GM21367 (cell line): ENCODE results near the gene MSRB2.

Source experiments
- ATAC-seq: cut with Tn5 transposase; IDR thresholded peaks from one replicate; pipeline ENCODE4 v1.9.1; 2021; ENCODE audit not compliant: unreplicated experiment

MSRB2 gene

DNA sequence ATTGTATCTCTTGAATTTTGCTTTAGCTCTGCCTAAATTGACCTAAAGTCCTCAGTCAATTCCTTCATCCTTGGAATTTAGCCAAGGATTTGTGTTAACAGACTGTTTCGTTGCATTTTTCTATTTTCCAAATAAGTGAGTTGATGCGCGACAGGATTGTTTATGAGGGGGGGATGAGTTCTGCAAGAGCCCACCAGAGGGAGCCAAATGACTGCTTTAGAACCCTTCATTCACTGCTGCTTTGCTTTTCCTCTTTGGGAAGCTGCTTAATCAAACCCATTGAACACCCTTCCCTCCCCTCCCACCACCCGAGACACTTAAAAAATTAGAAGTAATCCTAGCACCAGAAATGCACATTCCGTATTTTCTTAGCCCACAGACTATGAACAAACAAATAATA lies 63.0 kb downstream of the MSRB2 start:
- ATAC-seq: peak; percentile 81

DNA sequence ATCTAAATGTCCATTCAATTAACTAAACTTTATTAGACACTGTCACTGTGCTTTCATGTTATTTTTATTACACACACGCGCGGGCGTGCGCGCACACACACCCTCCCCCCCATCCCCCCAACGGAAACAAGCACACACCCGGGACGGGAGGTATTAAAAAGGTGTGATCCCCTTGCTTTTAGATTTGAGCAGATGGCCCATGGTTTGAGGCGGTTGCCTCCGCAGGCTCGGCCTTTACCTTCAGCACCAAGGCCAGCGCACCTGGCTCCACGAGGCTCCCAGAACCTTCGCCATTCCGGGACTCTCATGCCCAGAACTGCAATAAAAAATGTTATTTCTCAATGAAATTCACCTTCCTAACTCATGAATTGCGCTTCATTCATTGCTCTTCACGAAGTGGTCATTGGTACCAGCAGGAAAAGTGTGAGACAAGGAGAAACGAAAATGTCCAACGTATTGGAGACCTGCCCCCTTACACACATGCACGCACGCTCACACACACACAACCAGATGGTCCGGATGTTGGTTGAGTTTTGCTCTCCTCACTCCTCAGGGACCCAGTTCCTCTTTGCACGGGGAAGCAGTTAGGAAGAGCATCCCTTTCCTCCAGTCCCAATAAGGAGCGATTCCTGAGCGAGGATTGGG lies 76.0 kb downstream of the MSRB2 start:
- ATAC-seq: no peak
